ENCODE measurements around the gene EBF3. TPM values are rescaled to one million over a fixed set of nuclear protein-coding genes. Genes with fewer than 3 reads are reported as not detected.

EBF3 gene
- total and polyA plus RNA-seq, 2 donors (not counting 3 experiments of a cell fraction or from before 2014, with no cell fraction given) = 0.92 to 2.7 TPM

DNA sequence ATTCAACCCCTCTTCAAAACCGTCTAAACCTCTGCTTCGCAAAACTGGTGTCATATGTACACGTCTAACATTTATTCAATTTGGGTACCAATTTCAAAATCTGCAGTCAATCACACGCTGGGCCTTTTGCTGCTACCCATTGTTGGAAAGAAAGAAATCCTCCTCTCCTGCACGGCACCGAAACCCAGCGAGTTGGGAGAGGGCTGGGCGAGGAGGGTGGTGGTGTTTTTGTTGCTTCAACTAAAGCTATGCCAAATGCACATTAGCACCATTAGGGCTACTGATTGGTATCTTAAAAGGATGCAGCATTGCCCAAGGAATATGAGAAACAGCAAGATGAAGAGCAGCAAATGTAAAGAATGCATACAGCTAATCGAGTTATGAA is 7.8 kb downstream of the EBF3 start:
- H3K4me2 ChIP-seq (ENCODE audit: insufficient read depth, low read length) = no peak overlapping the region
- dilution Hi-C loops (cut with MboI; ENCODE audit: extremely low pct_ligation_motif_present, low sequenced_read_pairs) = no loop called here
- H3K9ac ChIP-seq (replicated peaks; ENCODE audit: extremely low read depth, insufficient read depth, low read length) = no peak overlapping the region

More for the DNA sequence above, 7.8 kb downstream of the EBF3 start:
- Histone ChIP-seq H2AFZ (ENCODE audit: low read depth, low read length) (no peak overlapping the region), H3K9me1 (replicated peaks; ENCODE audit: control insufficient read depth, extremely low read depth, insufficient read depth, low read length) (no peaks in the 10 kb centered on the region), H3K79me2 (ENCODE audit: control insufficient read depth, insufficient read depth, low read length) (no peaks in the 10 kb centered on the region), H3K27me3 (ENCODE audit: control insufficient read depth in 2 of 2, insufficient read depth in 2 of 2, low read length in 2 of 2) (peaks cover 26 to 44% of the 10 kb centered on the region in 2 experiments), H4K20me1 (replicated peaks; ENCODE audit: control insufficient read depth, extremely low read depth, insufficient read depth, low read length) (no peaks in the 10 kb centered on the region), H3K36me3 (ENCODE audit: control insufficient read depth in 2 of 2, extremely low read depth in 1 of 2, insufficient read depth in 2 of 2, low read length in 2 of 2) (no peaks in the 10 kb centered on the region), H3K9me3 (replicated peaks; ENCODE audit: control insufficient read depth, insufficient read depth, low read length) (no peaks in the 10 kb centered on the region), H3K27ac (ENCODE audit: insufficient read depth, low read depth, low read length) (no peak overlapping the region), H3K4me3 (replicated peaks in 1 of 3; ENCODE audit: insufficient read depth in 1 of 3, low read depth in 1 of 3, low read length in 3 of 3) (no peak overlapping the region), H3K4me1 (ENCODE audit: control insufficient read depth, extremely low read depth, insufficient read depth, low read length) (no peaks in the 10 kb centered on the region)
- ChIA-PET POLR2A (no interaction called here), CTCF (interaction anchor here (1.1 kb wide), 1 partner anchor 13 kb away, joined by 3 read pairs; no protein-coding TSS in a partner anchor)
- BruUV-seq (replicated peaks) = no TSS peak
- peak; percentile 24 for FAIRE-seq
- no peak for TF ChIP-seq POLR2A (IDR thresholded peaks at IDR 0.05; ENCODE audit: low read depth, low read length)
- no peak for TF ChIP-seq CTCF (IDR thresholded peaks at IDR 0.05; ENCODE audit: extremely low read depth in 1 of 2, insufficient read depth in 1 of 2, low read depth in 1 of 2, low read length in 2 of 2)
- TF ChIP-seq EZH2 (IDR thresholded peaks at IDR 0.05; ENCODE audit: borderline replicate concordance, low read depth, low read length, severe bottlenecking) = no peak
- no peak for TF ChIP-seq FOS (IDR thresholded peaks at IDR 0.05; ENCODE audit: borderline replicate concordance, insufficient read depth, low read length)
- no peak for TF ChIP-seq JUN (IDR thresholded peaks at IDR 0.05; ENCODE audit: borderline replicate concordance, insufficient read depth, insufficient read length, low read depth)
- TF ChIP-seq MAX (IDR thresholded peaks at IDR 0.05; ENCODE audit: insufficient read depth, insufficient read length) = no peak
- TF ChIP-seq MYC (IDR thresholded peaks at IDR 0.05; ENCODE audit: low read depth, low read length) = no peak
- no peak for TF ChIP-seq GATA2 (IDR thresholded peaks at IDR 0.05; ENCODE audit: insufficient read depth, insufficient read length, low read depth, low read length)
- TF ChIP-seq POLR2AphosphoS5 (IDR thresholded peaks at IDR 0.05; ENCODE audit: insufficient read depth, low read depth, low read length) = no peak
- no peak for DNase-seq (ENCODE audit: low read depth, low spot score)
- intact Hi-C loops (cut with micrococcal nuclease) = no loop called here
